Left ventricle myocardium inferior (tissue), 1 donor: Measurements from ENCODE around the gene YAP1. TPM values are rescaled to one million over a fixed set of nuclear protein-coding genes. Genes with fewer than 3 reads are reported as not detected.

Source experiments
- DNase-seq: peaks from one replicate; pipeline ENCODE4 v3.0.0-alpha.2; 2020
- H3K27ac ChIP-seq: fragments of 200-600 bp; replicated peaks from 2 replicates; pipeline ENCODE4 v1.8.0; 2021
- H3K27me3 ChIP-seq: fragments of 200-600 bp; 2 replicates; pipeline ENCODE4 v1.8.0; 2021; ENCODE audit warnings: low read depth
- H3K36me3 ChIP-seq: fragments of 200-600 bp; 2 replicates; pipeline ENCODE4 v1.8.0; 2021
- H3K4me1 ChIP-seq: fragments of 200-600 bp; 2 replicates; pipeline ENCODE4 v1.8.0; 2021
- H3K4me3 ChIP-seq: fragments of 200-600 bp; 2 replicates; pipeline ENCODE4 v1.8.0; 2021; ENCODE audit warnings: mild to moderate bottlenecking, moderate library complexity
- H3K9me3 ChIP-seq: fragments of 200-600 bp; replicated peaks from 2 replicates; pipeline ENCODE4 v1.8.0; 2021
- intact Hi-C: fragments of 100-400 bp; cut with micrococcal nuclease; formaldehyde crosslinking; loops from one replicate; pipeline ENCODE4 v1.11.0; 2022
- total RNA-seq: library from RNA; stranded (reverse); fragmentation: NEBNext Ultra II Directional; extraction: Animal tissue kit (Norgen Biotek cat#: 25700); gene quantifications from one replicate; pipeline ENCODE4 v1.2.1, GENCODE V29; 2021
- TF ChIP-seq, protein P1 (sequence below): fragments of 200-600 bp; IDR thresholded peaks from 2 replicates; pipeline ENCODE4 v1.8.0; 2021; ENCODE audit warnings: antibody characterized with exemption, mild to moderate bottlenecking, borderline replicate concordance
- donor health status: DM: no; HTN: yes; CAD: no; lungs with severe emphysema.

The YAP1 gene
- total RNA-seq, 1 donor from 2014 or later: 67.9 TPM

DNA sequence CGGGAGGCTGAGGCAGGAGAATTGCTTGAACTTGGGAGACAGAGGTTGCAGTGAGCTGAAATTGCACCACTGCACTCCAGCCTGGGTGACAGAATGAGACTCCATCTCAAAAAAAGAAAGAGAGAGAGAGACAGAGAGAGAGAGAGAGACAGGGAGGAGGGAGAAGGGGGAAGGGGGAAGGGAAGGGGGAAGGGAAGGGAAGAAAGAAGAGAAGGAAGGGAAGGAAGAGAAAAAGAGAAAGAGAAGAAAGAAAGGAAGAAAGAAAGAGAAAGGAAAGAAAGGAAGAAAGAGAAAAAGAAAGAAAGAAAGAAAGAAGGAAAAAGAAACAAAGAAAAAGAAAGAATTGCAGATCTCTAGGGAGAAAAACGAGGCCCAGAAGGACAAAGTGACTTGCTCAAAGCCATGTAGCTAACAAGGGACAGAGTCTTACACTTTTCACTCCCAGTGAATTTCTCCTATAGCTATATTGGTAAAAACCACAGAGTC lies 133.2 kb downstream of the YAP1 start:
- Histone ChIP-seq H3K4me3 (no peak overlapping the region), H3K9me3 (no peaks in the 10 kb centered on the region), H3K36me3 (no peaks in the 10 kb centered on the region), H3K27me3 (no peaks in the 10 kb centered on the region), H3K4me1 (peaks cover 11% of the 10 kb centered on the region), H3K27ac (no peak overlapping the region)
- TF ChIP-seq, protein P1, sequence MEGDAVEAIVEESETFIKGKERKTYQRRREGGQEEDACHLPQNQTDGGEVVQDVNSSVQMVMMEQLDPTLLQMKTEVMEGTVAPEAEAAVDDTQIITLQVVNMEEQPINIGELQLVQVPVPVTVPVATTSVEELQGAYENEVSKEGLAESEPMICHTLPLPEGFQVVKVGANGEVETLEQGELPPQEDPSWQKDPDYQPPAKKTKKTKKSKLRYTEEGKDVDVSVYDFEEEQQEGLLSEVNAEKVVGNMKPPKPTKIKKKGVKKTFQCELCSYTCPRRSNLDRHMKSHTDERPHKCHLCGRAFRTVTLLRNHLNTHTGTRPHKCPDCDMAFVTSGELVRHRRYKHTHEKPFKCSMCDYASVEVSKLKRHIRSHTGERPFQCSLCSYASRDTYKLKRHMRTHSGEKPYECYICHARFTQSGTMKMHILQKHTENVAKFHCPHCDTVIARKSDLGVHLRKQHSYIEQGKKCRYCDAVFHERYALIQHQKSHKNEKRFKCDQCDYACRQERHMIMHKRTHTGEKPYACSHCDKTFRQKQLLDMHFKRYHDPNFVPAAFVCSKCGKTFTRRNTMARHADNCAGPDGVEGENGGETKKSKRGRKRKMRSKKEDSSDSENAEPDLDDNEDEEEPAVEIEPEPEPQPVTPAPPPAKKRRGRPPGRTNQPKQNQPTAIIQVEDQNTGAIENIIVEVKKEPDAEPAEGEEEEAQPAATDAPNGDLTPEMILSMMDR: no peak
- intact Hi-C loops: no loop called here
- no peak for DNase-seq

DNA sequence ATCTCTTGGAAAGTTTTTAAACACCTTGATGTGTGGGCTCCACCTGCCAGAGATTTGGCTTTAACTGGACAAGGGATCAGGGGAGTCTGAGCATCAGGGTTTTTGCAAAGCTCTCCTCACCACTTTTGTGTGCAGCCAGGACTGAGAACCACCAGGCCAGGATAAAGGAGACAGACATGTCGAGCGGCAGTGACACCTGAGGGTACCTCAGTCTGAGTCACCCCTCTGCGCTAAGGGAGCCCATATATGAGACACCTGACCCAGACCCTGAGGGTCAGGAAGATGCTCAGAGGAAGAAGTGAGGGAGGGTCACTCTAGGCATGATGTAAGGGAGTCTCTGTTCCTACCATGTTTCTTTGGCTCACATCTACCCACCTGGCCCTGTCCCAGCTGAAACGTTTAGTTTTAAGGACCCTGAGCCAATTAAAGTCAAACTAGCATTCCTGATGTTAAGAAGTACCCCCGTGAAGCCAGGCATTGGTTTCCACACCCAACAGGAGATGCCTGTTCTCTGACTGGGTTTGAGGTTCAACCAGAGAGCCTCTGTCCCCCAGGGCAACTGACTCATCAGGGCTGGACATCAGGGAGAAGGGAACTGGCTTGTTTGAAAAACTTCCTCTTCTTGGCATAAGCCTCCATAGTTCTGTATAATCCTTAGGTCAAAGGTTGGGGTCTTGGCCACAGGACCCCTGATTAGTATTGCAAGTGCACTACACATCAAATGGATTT lies 134.6 kb downstream of the YAP1 start:
- no peak overlapping the region for H3K4me3 ChIP-seq
- no peak for DNase-seq
- intact Hi-C loops: no loop called here

DNA sequence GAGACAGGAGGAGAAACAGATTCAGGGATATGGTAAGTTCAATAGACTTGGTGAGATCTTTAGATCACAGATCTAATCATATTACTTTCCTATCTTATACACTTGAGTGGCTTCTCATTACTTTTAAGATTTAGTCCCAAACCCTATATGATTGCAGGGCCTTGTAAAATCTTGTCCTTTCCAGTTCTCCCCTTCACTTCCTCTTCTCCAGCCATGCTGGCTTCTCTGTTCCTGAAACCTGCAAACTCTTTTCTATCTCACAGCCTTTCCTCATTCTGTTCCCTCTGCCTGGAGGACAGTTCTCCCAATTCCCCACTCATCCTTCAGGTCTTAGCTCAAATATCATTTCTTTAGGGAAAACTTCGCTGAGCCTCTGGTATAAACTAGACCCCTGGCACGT lies 141.2 kb downstream of the YAP1 start:
- Histone ChIP-seq H3K4me1 (no peaks in the 10 kb centered on the region), H3K4me3 (no peak overlapping the region), H3K36me3 (no peaks in the 10 kb centered on the region), H3K27ac (no peak overlapping the region), H3K9me3 (no peaks in the 10 kb centered on the region), H3K27me3 (no peaks in the 10 kb centered on the region)
- TF ChIP-seq, protein P1: no peak
- intact Hi-C loops: no loop called here
- DNase-seq: no peak

More for the DNA sequence above, 134.6 kb downstream of the YAP1 start:
- Histone ChIP-seq H3K27me3 (no peaks in the 10 kb centered on the region), H3K9me3 (no peaks in the 10 kb centered on the region), H3K4me1 (peaks cover 11% of the 10 kb centered on the region), H3K27ac (no peak overlapping the region), H3K36me3 (no peaks in the 10 kb centered on the region)
- TF ChIP-seq, protein P1: no peak

DNA sequence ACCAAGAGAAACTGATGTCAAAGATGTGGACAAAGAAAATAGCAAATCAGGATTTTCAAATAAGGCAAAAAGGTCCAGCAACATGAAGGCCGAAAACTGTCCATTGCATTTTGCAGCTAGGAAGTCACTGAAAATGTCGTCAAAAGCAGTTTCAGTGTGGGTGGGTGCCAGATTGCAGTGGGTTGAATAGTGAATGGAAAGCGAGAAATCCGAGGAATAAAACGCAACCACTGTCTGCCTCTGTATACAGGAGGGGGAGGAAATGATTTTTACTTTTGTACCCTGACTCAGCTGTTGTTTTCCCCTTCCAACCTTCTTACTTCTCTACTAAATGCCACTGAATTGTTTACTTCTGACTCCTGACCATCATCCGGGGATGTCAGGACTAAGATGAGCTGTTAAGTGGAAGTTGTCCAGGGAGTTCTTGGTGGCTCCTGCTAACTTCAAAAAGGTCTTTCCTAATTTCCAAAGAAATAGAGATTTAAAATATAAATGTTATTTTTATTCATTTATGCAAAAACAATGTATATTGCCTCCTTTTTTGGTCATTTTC lies 142.2 kb downstream of the YAP1 start:
- Histone ChIP-seq H3K36me3 (no peaks in the 10 kb centered on the region), H3K9me3 (no peaks in the 10 kb centered on the region), H3K4me3 (no peak overlapping the region), H3K27ac (no peak overlapping the region), H3K27me3 (no peaks in the 10 kb centered on the region), H3K4me1 (no peaks in the 10 kb centered on the region)
- DNase-seq: no peak
- TF ChIP-seq, protein P1: no peak
- intact Hi-C loops: no loop called here

DNA sequence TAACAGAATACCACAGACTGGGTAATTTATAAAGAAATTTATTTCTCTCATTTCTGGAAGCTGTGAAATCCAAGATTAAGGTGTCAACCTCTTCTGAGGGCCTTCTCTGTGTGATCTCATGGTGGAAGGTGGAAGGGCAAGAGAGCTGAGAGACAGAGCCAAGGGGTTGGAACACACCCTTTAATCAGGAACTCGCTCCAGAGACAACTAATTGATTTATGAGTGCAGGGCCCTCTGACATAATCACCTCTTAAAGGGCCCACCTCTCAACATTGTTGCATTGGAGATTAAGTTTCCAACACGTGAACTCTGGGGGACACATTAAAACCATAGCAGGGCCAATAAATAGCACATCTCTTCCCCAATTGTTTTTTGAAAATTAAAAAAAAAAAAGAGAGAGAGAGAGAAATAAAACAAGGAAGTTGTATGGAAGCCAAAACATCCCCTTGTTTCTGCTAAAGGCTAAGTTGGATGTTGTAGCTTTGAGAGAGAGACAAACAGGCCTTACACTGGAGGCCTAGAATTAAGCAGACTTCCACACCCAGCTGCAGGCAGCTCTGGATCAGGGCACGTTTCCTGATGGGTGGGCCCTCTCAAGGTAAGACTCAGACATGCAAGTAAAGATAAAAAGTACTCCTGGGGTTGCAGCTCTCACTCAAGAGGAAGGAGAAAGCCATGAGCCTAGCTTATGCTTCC lies 142.9 kb downstream of the YAP1 start:
- intact Hi-C loops: no loop called here

More for the DNA sequence above, 142.9 kb downstream of the YAP1 start:
- TF ChIP-seq, protein P1: no peak
- Histone ChIP-seq H3K9me3 (no peaks in the 10 kb centered on the region), H3K36me3 (no peaks in the 10 kb centered on the region), H3K27ac (no peak overlapping the region), H3K27me3 (no peaks in the 10 kb centered on the region), H3K4me3 (no peak overlapping the region), H3K4me1 (no peaks in the 10 kb centered on the region)
- DNase-seq: no peak
